Heart left ventricle (tissue), 16 donors: ENCODE measurements around the gene DNAJC5. TPM values are rescaled to one million over a fixed set of nuclear protein-coding genes. Genes with fewer than 3 reads are reported as not detected.
A peak's percentile ranks its signal among the peaks of the same experiment; 100 is the strongest.

Experiments used
- ATAC-seq, 4 donors: fragments of 200-7000 bp; cut with Tn5 transposase; one replicate each; pipeline ENCODE4 v1.9.1; 2020 to 2022; ENCODE audit warnings: moderate library complexity in 4 of 4, mild to moderate bottlenecking in 3 of 4, moderate number of reproducible peaks in 1 of 4
- DNase-seq, 5 donors: peaks; one replicate each; pipeline ENCODE4 v3.0.0-alpha.2; 2020
- H3K27ac ChIP-seq, 12 donors: fragments of 200-600 bp; sonication (generic) in 4 of 12; one replicate each; pipeline versions ENCODE4 v1.5.0 to v1.8.0; 2016 to 2022; ENCODE audit warnings: mild to moderate bottlenecking in 2 of 12
- H3K27me3 ChIP-seq, 9 donors: fragments of 200-600 bp; sonication (generic) in 2 of 9; one replicate each; pipeline versions ENCODE4 v1.5.1 to v1.8.0; 2016 to 2022; ENCODE audit warnings: mild to moderate bottlenecking in 3 of 9
- H3K36me3 ChIP-seq, 9 donors: fragments of 200-600 bp; sonication (generic) in 2 of 9; one replicate each; pipeline versions ENCODE4 v1.5.0 to v1.8.0; 2018 to 2022; ENCODE audit warnings: mild to moderate bottlenecking in 2 of 9
- H3K4me1 ChIP-seq, 12 donors: fragments of 200-600 bp; sonication (generic) in 4 of 12; one replicate each; pipeline versions ENCODE4 v1.5.0 to v1.8.0; 2016 to 2022; ENCODE audit warnings: mild to moderate bottlenecking in 3 of 12
- H3K4me3 ChIP-seq, 12 donors: fragments of 200-600 bp; sonication (generic) in 4 of 12; one replicate each; pipeline versions ENCODE4 v1.5.0 to v1.8.0; 2017 to 2022; ENCODE audit warnings: mild to moderate bottlenecking in 9 of 12, moderate library complexity in 4 of 12
- H3K9me3 ChIP-seq, 12 donors: fragments of 200-600 bp; sonication (generic) in 4 of 12; one replicate each; pipeline versions ENCODE4 v1.5.0 to v1.8.0; 2016 to 2022; ENCODE audit warnings: mild to moderate bottlenecking in 1 of 12
- CTCF ChIP-seq, 12 donors: fragments of 200-600 bp; sonication (generic) in 4 of 12; IDR thresholded peaks; one replicate each; pipeline versions ENCODE4 v1.5.0 to v1.8.0; 2018 to 2022; ENCODE audit warnings: antibody characterized with exemption in 12 of 12, mild to moderate bottlenecking in 5 of 12
- POLR2A ChIP-seq, 2 donors: fragments of 450-650 bp; IDR thresholded peaks; one replicate each; pipeline ENCODE4 v1.6.1; 2017; ENCODE audit warnings: antibody characterized with exemption in 2 of 2, mild to moderate bottlenecking in 2 of 2, moderate library complexity in 2 of 2
- WGBS, 4 donors: extraction: QIAGEN DNeasy Blood & Tissue Kit in 2 of 4; methylation state at CpG; one replicate each; pipeline versions ENCODE4 v1.1.5 to v1.1.7; 2013 to 2018; 5-methylcytosine and 5-hydroxymethylcytosine counted together
- intact Hi-C, 10 donors: fragments of 100-400 bp; cut with DNase I; formaldehyde crosslinking; loops; one replicate each; pipeline versions ENCODE4 v1.11.1 to v1.14.2; 2022
- polyA plus RNA-seq, 2 donors: library from polyadenylated mRNA; stranded (reverse); fragments of 200-250 nt; gene quantifications; one replicate each; pipeline ENCODE4 v1.2.3, GENCODE V29; 2013
- total RNA-seq, 9 donors: library from RNA; depleted of rRNA in 2 of 9; stranded (reverse); fragments of >200 nt in 2 of 9; fragmentation: NEBNext Ultra II Directional in 3 of 9; extraction: Animal tissue kit (Norgen Biotek cat#: 25700) in 3 of 9; gene quantifications; one replicate each; pipeline versions ENCODE4 v1.1.0 to v1.2.4, GENCODE V29; 2016 to 2023
- donor health status: ischemic (EF 13 %, LVEDD 7.1; RV severe dilation, severe dysfunction).
- donor health status: healthy with polysubstance abuse.
- donor health status: DM: no; HTN: yes; CAD: no.
- donor health status: DM: no; HTN: no; CAD: no.
- donor health status: ischemic (EF 25% LVEDD 6.9; RV normal size, moderate dysfunction).
- donor health status: ischemic (EF 25% LVEDD 5.7; RV mildly dilated, moderate dysfunction).
- donor health status: healthy.
- donor health status: DM: yes; HTN: yes; CAD: no.
- donor health status: ischemic (EF 35%, LVEDD 5.7; RV mildly dilated, moderate dysfunction).
- donor health status: nonischemic (EF 11% LVEDD 7.7; RV severe dilation, severe dysfunction).
- donor health status: DM: yes; HTN: yes; CAD: no.
- donor health status: PGD.
- donor health status: ischemic (EF 29% LVEDD 5.4; RV normal size, mild dysfunction).
- donor health status: nonischemic (EF 23%, LVEDD 6.1; RV moderate dilation, normal function).

The DNAJC5 gene
- total and polyA plus RNA-seq, 11 donors, result 21.1 to 57.1 (median 46.1) TPM

GRCh38 chr20:63895202-63895951 lies 451 bp downstream of the DNAJC5 start:
- peaks cover 0 to 29% (median 10%) of the 10 kb centered on the region in 9 donors for H3K36me3 ChIP-seq
- H3K27me3 ChIP-seq, result no peaks in the 10 kb centered on the region
- ATAC-seq, result no peak
- TF ChIP-seq CTCF (IDR thresholded peaks at IDR 0.05) (no peak), POLR2A (IDR thresholded peaks at IDR 0.05) (no peak)
- H3K4me3 ChIP-seq, result peak overlapping the region; percentile 30 to 80 (median 68)
- peak overlapping the region in 11 of 12 donors; percentile 74 to 96 (median 82) for H3K27ac ChIP-seq
- H3K4me1 ChIP-seq, result peaks cover 9 to 55% (median 41%) of the 10 kb centered on the region in 12 donors
- no peaks in the 10 kb centered on the region for H3K9me3 ChIP-seq
- no peak for DNase-seq
- intact Hi-C loops, result loop anchor here in 4 of 10 donors (1.0 to 10.0 kb wide), 4 partner anchors 30 to 169 kb away; partner anchors contain the start of genes TPD52L2 (in 2 of the 4) and TCEA2 (in 1 of the 4)
- 0 to 1% (median 1%) methylated on average over 23 to 87 of the region's 87 CpGs for WGBS, 4 donors

GRCh38 chr20:63895952-63896263 lies 982 bp downstream of the DNAJC5 start:
- peaks cover 0 to 25% (median 4%) of the 10 kb centered on the region in 9 donors for H3K36me3 ChIP-seq
- no peaks in the 10 kb centered on the region for H3K9me3 ChIP-seq
- WGBS, 4 donors, result 1 to 3% (median 2%) methylated on average over 5 of the region's 5 CpGs
- TF ChIP-seq POLR2A (IDR thresholded peaks at IDR 0.05) (no peak), CTCF (IDR thresholded peaks at IDR 0.05) (no peak)
- ATAC-seq, result no peak
- DNase-seq, result no peak
- H3K27me3 ChIP-seq, result no peaks in the 10 kb centered on the region
- intact Hi-C loops, result loop anchor here in 4 of 10 donors (1.0 to 10.0 kb wide), 4 partner anchors 31 to 169 kb away; partner anchors contain the start of genes TPD52L2 (in 2 of the 4) and TCEA2 (in 1 of the 4)
- H3K4me1 ChIP-seq, result peaks cover 10 to 58% (median 43%) of the 10 kb centered on the region in 12 donors
- peak overlapping the region; percentile 42 to 96 (median 80) for H3K27ac ChIP-seq
- peak overlapping the region; percentile 30 to 80 (median 68) for H3K4me3 ChIP-seq

GRCh38 chr20:63896264-63897105 lies 1.6 kb downstream of the DNAJC5 start:
- WGBS, 4 donors, result 14 to 18% (median 16%) methylated on average over 17 to 18 of the region's 18 CpGs
- H3K4me1 ChIP-seq, result peaks cover 10 to 64% (median 46%) of the 10 kb centered on the region in 12 donors
- intact Hi-C loops, result loop anchor here in 3 of 10 donors (5.0 to 10.0 kb wide), 2 partner anchors 76 to 168 kb away; partner anchors contain the start of gene TCEA2 (in 1 of the 3)
- ATAC-seq (peak in 3 of 4 donors; percentile 14), DNase-seq (peak in 4 of 5 donors; percentile 46 to 75 (median 56))
- H3K27me3 ChIP-seq, result no peaks in the 10 kb centered on the region
- TF ChIP-seq POLR2A (IDR thresholded peaks at IDR 0.05), result no peak
- no peak for TF ChIP-seq CTCF (IDR thresholded peaks at IDR 0.05)
- H3K27ac ChIP-seq, result peak overlapping the region; percentile 42 to 96 (median 80)
- H3K9me3 ChIP-seq, result no peaks in the 10 kb centered on the region
- peak overlapping the region in 11 of 12 donors; percentile 47 to 80 (median 68) for H3K4me3 ChIP-seq
- H3K36me3 ChIP-seq, result peaks cover 0 to 26% (median 3%) of the 10 kb centered on the region in 9 donors
